ENCODE data around the gene SDK1. TPM values are rescaled to one million over a fixed set of nuclear protein-coding genes. Genes with fewer than 3 reads are reported as not detected.

SDK1 gene
- total and polyA plus RNA-seq, 2 of the 8 experiments (the other 6 are each of a cell fraction or from before 2014, with no cell fraction given): 3.3 to 7.2 TPM

GRCh38 chr7:4212376-4212775 is 911.3 kb downstream of the SDK1 start:
- Histone ChIP-seq H2BK20ac (ENCODE audit: low read length) (no peak overlapping the region), H4K20me1 (replicated peaks in 1 of 2; ENCODE audit: control insufficient read depth in 1 of 2, insufficient read depth in 2 of 2, low read length in 2 of 2) (no peaks in the 10 kb centered on the region), H3K56ac (replicated peaks; ENCODE audit: insufficient read length, low read depth, low read length) (no peak overlapping the region), H3K79me1 (ENCODE audit: low read depth, low read length) (no peaks in the 10 kb centered on the region), H2BK5ac (ENCODE audit: low read depth, low read length) (no peak overlapping the region), H2BK15ac (ENCODE audit: low read length) (no peak overlapping the region), H2AFZ (ENCODE audit: low read length) (no peak overlapping the region), H3K18ac (ENCODE audit: extremely low read depth, low read length) (no peak overlapping the region), H3K23me2 (ENCODE audit: low read depth, low read length) (peaks cover 2% of the 10 kb centered on the region; the same call in 1 of the 2 replicates), H4K8ac (ENCODE audit: extremely low read depth, insufficient read depth, low read length) (no peak overlapping the region), H3K23ac (ENCODE audit: insufficient read length) (no peak overlapping the region), H2AK5ac (ENCODE audit: low read depth, low read length) (no peak overlapping the region), H3K9ac (replicated peaks in 1 of 4; ENCODE audit: extremely low read depth in 1 of 4, low read depth in 3 of 4, low read length in 3 of 4) (no peak overlapping the region), H3K4me3 (ENCODE audit: extremely low read depth in 1 of 4, insufficient read depth in 2 of 4, low read depth in 3 of 4, low read length in 4 of 4) (no peak overlapping the region), H4K5ac (ENCODE audit: insufficient read length, low read depth, low read length) (no peak overlapping the region), H3K14ac (ENCODE audit: insufficient read length) (no peak overlapping the region), H2BK12ac (ENCODE audit: low read depth, low read length) (no peak overlapping the region), H3K27me3 (replicated peaks in 1 of 4; ENCODE audit: control insufficient read depth in 3 of 4, extremely low read depth in 1 of 4, insufficient read depth in 3 of 4, low read length in 3 of 4) (no peaks in the 10 kb centered on the region; a peak in 1 of 7 replicates), H4K91ac (replicated peaks; ENCODE audit: insufficient read length, low read length) (no peak overlapping the region), H3K4ac (replicated peaks; ENCODE audit: insufficient read length, low read depth, low read length) (no peak overlapping the region), H2BK120ac (replicated peaks; ENCODE audit: low read depth, low read length) (no peak overlapping the region), H3K9me3 (ENCODE audit: insufficient read depth in 2 of 2, low read depth in 1 of 2, low read length in 1 of 2) (no peaks in the 10 kb centered on the region; a peak in 1 of 4 replicates), H3K27ac (ENCODE audit: low read depth, low read length) (no peak overlapping the region), H3K4me1 (replicated peaks in 1 of 4; ENCODE audit: control insufficient read depth in 3 of 4, insufficient read depth in 4 of 4, low read length in 3 of 4) (no peaks in the 10 kb centered on the region; a peak in 1 of 7 replicates), H3K36me3 (ENCODE audit: control insufficient read depth in 2 of 4, insufficient read depth in 4 of 4, low read length in 3 of 4) (no peaks in the 10 kb centered on the region), H3K4me2 (ENCODE audit: insufficient read depth in 1 of 2, low read depth in 2 of 2, low read length in 2 of 2) (no peak overlapping the region), H3K79me2 (ENCODE audit: control insufficient read depth in 1 of 2, insufficient read depth in 2 of 2, low read length in 2 of 2) (no peaks in the 10 kb centered on the region)
- CTCF ChIA-PET (ENCODE audit: partially characterized antibody): interaction anchor here (0.9 kb wide), 1 partner anchor 43 kb away, joined by 4 read pairs; no protein-coding TSS in a partner anchor
- FAIRE-seq (no peak), DNase-seq (ENCODE audit: low read depth in 1 of 2, low spot score in 2 of 2) (no peak)
- POLR2A ChIA-PET (ENCODE audit: partially characterized antibody): no interaction called here
- 88% methylated on average over 12 of the region's 12 CpGs; no CpG with 5 or more reads in 1 of the 2 experiments for WGBS, 2 experiments (ENCODE audit: extremely low coverage in 1 of 2, insufficient coverage in 1 of 2, insufficient read length in 1 of 2, insufficient replicate concordance in 2 of 2, low coverage in 1 of 2, low lambda C conversion rate in 2 of 2, missing lambda C conversion rate in 1 of 2)
- TF ChIP-seq TAF1 (IDR thresholded peaks at IDR 0.05; ENCODE audit: low read depth, low read length): no peak
- TF ChIP-seq RFX5 (IDR thresholded peaks at IDR 0.05; ENCODE audit: borderline replicate concordance, low read depth, low read length): no peak
- TF ChIP-seq BRCA1 (IDR thresholded peaks at IDR 0.05; ENCODE audit: low read depth, low read length): no peak
